ENCODE data around the gene CHMP6.

CHMP6 gene

DNA sequence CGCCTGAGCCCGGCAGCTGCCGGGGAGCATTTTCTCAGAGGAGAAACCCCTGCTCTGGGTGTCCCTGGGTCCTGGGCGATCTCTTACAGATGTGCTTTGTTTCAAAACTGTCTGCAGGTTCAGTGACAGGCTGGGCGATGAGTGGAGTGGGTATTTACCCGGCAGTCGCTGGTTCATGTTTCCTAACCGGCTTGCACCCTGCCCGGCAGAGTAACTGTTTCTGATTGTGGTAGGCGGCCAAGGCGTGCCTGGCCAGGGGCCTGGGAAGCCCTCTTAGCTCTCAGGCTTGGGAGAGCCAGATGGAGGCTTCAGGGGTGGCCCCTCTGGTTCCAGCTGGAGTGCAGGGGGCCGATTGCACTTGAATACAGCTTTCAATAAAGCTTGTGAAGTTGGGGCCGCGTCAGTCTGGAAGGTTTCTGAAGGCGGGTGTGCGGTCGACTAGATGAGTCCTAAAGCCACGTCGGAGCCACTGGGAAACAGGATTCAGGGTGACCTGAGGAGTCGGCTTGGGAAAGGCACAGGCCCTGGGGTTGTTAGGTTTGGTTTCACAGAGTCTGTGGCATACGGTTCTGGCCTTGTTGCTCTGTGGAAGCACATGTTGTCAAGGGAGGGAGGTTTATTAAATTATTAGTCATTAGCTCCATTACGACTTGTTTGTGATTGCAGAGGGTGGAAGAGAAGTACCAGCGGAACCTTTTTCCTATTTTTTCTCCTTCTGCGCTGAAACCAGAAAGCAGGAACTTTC is 44.7 kb downstream of the CHMP6 start:
- TF ChIP-seq, protein P1, sequence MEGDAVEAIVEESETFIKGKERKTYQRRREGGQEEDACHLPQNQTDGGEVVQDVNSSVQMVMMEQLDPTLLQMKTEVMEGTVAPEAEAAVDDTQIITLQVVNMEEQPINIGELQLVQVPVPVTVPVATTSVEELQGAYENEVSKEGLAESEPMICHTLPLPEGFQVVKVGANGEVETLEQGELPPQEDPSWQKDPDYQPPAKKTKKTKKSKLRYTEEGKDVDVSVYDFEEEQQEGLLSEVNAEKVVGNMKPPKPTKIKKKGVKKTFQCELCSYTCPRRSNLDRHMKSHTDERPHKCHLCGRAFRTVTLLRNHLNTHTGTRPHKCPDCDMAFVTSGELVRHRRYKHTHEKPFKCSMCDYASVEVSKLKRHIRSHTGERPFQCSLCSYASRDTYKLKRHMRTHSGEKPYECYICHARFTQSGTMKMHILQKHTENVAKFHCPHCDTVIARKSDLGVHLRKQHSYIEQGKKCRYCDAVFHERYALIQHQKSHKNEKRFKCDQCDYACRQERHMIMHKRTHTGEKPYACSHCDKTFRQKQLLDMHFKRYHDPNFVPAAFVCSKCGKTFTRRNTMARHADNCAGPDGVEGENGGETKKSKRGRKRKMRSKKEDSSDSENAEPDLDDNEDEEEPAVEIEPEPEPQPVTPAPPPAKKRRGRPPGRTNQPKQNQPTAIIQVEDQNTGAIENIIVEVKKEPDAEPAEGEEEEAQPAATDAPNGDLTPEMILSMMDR (IDR thresholded peaks at IDR 0.05; ENCODE audit: control insufficient read depth, extremely low read depth, insufficient read depth), result no peak
- peak overlapping the region; percentile 65 for H3K4me3 ChIP-seq (ENCODE audit: low read depth, low read length)
- no peak for DNase-seq (ENCODE audit: low read depth)

DNA sequence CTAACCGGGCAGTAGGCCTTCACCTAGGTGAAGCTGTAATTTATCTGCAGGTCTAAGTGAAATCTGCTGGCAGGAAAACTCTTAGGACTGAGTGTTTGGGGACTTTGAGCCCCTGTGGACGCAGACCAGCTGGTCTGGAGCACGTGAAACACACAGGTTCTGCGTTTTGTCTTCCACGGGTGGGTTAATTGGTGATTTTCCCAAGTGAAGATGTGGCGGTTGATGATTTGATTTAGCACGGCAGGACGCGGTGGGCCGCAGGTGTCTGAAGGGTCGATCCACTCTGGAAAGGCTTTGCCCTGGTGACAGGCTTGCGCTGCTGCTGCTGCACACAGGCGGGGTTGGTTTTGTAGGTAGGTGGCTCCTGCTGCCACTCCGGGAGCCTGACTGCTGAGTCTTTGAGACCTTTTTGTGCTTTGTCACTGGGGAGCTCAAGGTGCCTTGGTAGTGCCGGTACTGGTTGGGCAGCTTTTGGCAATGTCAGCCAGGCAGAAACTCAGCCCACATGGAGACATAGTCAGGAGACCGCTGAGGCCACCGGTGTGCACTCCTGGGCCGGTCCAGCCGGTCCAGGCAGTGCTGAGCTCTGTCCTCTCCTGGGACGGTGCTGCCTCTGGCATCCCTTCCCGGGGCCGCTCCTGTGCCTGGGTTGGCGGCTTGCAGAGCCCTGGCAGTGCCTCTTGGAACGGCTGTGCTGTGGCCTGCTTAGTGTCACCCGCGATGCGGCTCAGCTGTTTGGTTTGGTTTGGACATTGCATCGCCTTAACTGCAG is 45.6 kb downstream of the CHMP6 start:
- DNase-seq (ENCODE audit: low read depth), result peak; percentile 96
- TF ChIP-seq, protein P1 (IDR thresholded peaks at IDR 0.05; ENCODE audit: control insufficient read depth, extremely low read depth, insufficient read depth), result no peak
- peak overlapping the region; percentile 65 for H3K4me3 ChIP-seq (ENCODE audit: low read depth, low read length)

DNA sequence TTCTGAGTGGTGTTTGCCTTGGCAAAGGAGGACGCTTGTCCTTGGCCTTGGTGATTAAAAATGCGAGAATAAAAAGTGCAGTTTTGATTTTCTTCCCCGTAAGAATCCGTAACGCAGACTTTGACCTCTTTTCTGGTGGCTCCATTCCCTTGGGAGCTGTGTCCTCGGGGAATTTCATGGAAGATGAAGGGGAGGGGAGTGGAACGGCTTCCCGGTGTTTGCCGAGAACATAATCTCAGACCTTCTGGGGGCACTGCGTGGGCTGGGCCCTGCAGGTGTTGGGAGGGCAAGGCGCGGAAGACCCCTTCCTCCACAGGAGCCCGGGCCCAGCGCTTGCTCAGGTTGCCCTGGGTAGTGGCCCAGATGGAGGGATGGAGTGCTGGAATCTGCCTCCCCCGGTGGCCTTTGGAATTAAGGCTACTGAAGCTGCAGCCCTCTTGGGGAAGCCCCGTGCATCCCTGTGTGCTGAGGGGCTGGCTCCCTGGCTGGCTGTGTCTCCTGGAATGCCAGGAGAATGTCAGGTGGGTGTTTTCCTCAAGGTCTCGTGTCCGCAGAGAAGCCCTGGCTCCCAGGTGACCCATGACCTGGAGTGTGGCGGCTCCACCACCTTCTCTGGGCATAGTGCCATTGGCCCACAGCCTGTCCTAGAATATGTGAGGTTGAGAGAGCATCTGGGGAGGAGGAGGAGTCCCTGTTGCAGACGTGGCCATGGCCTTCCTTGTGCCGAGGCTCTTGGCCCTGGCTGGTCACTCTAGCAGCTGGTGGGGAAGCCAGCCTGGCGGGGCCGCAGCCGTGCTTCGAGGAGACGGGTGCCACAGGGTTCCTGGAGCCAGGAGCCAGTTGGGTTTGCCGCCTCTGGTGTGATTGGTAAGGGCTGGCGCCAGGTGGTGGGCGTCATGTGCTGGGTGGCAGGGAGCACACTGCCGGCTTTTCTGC is 46.4 kb downstream of the CHMP6 start:
- DNase-seq (ENCODE audit: low read depth), result peak; percentile 78
- TF ChIP-seq, protein P1 (IDR thresholded peaks at IDR 0.05; ENCODE audit: control insufficient read depth, extremely low read depth, insufficient read depth), result no peak
- peak overlapping the region; percentile 65 for H3K4me3 ChIP-seq (ENCODE audit: low read depth, low read length)

DNA sequence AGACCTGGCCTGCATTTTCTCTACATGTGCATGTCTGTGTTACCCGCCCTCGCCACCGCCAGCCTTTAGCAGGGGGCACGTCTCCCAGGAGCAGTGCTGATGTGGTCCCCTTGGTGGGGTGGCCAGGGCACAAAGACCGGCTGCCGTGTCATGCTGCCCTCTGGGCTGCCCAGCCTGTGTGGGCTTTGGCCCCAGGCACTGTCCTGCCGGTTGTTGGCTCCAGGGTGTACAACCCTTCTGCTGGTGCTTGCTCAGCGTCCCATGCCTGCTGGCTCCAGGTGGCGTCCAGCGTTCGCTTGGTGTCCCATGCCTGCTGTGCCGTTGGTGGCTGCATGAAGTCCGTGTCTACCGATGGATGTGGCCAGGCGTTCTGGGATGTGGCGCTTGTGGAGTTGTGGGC is 47.5 kb downstream of the CHMP6 start:
- no peak for DNase-seq (ENCODE audit: low read depth)
- TF ChIP-seq, protein P1 (IDR thresholded peaks at IDR 0.05; ENCODE audit: control insufficient read depth, extremely low read depth, insufficient read depth), result no peak
- peak overlapping the region; percentile 65 for H3K4me3 ChIP-seq (ENCODE audit: low read depth, low read length)

DNA sequence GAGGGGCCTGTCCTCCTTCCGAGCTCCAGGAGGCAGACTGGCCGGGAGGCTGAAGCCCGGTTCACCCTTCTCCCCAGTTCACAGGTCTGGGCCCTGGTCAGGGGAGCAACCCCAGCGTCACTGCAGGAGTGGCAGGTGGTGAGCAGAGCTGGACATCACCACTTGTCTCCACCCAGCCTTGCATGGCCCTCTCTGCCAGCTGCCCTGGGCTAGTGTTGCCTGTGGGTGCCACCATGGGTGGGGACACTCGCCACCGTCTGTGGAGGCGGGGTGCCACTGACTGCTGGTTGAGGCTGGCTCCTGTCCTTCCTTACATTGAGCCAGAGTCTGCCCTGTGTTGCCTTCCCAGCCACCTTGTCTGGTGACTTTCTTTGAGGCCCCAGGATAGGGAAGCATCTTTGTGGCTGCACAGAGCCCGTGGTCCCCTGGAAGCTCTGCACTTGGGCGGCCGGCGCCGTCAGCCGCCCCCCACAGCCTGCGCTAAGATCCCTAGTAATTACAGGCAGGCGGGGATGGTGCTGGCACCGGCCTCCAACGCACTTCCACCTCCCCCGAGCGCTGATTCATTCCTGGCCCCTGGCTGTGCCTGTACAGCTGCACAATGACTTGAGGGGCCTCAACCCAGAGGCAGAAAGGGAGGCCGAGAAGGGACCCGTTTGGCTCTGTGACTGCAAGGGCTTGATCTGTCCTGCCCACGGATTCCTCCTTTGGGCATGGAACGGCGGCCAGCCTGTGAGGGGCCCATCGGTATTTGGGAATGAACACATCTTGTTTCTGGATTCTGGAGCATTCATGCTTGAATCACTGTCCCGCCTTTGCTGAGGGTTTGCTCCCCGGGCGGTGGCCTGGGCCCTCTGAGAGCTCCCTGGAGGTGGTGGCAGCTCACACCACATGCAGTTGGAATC is 48.5 kb downstream of the CHMP6 start:
- no peak overlapping the region for H3K4me3 ChIP-seq (ENCODE audit: low read depth, low read length)
- DNase-seq (ENCODE audit: low read depth), result no peak
- TF ChIP-seq, protein P1 (IDR thresholded peaks at IDR 0.05; ENCODE audit: control insufficient read depth, extremely low read depth, insufficient read depth), result no peak
